Lung (tissue), 12 donors: ENCODE results near the gene FMO5. TPM values are rescaled to one million over a fixed set of nuclear protein-coding genes. Genes with fewer than 3 reads are reported as not detected.
A peak's percentile ranks its signal among the peaks of the same experiment; 100 is the strongest.
"Not testable (repeated sequence)": the region's sequence is repeated elsewhere in the genome, so short reads cannot be mapped to it uniquely, and the experiment has no call there.

ENCODE experiments used
- ATAC-seq: fragments of 200-7000 bp; cut with Tn5 transposase; one replicate; pipeline ENCODE4 v1.9.1; 2020; ENCODE audit warnings: moderate number of reproducible peaks; ENCODE audit not compliant: insufficient read depth, low FRiP score
- DNase-seq, 3 donors: peaks; one replicate each; pipeline ENCODE4 v3.0.0-alpha.2; 2013 to 2017
- H3K27ac ChIP-seq, 2 donors: one replicate each; pipeline ENCODE4 v1.5.1; 2013; ENCODE audit warnings: mild to moderate bottlenecking in 2 of 2, moderate library complexity in 2 of 2, control low read depth in 1 of 2, inconsistent platforms in 1 of 2, low read depth in 1 of 2, low read length in 1 of 2
- H3K27me3 ChIP-seq, 3 donors: one replicate each; pipeline ENCODE4 v1.5.1; 2013; ENCODE audit warnings: low read length in 2 of 3; ENCODE audit not compliant: control insufficient read depth in 3 of 3, insufficient read depth in 3 of 3
- H3K36me3 ChIP-seq, 4 donors: one replicate each; pipeline ENCODE4 v1.5.1; 2013; ENCODE audit warnings: low read length in 4 of 4, mild to moderate bottlenecking in 1 of 4, moderate library complexity in 1 of 4; ENCODE audit not compliant: control insufficient read depth in 4 of 4, insufficient read depth in 4 of 4
- H3K4me1 ChIP-seq, 5 donors: one replicate each; pipeline ENCODE4 v1.5.1; 2013; ENCODE audit warnings: low read length in 5 of 5, mild to moderate bottlenecking in 2 of 5, moderate library complexity in 1 of 5; ENCODE audit not compliant: control insufficient read depth in 5 of 5, insufficient read depth in 5 of 5
- H3K4me3 ChIP-seq: one replicate; pipeline ENCODE4 v1.5.1; 2013; ENCODE audit warnings: mild to moderate bottlenecking, control low read depth, moderate library complexity
- H3K9ac ChIP-seq, 2 donors: one replicate each; pipeline ENCODE4 v1.5.1; 2013; ENCODE audit warnings: low read length in 2 of 2, control low read depth in 1 of 2; ENCODE audit not compliant: insufficient read depth in 1 of 2
- H3K9me3 ChIP-seq, 4 donors: one replicate each; pipeline ENCODE4 v1.5.1; 2013; ENCODE audit warnings: low read length in 3 of 4, mild to moderate bottlenecking in 1 of 4, moderate library complexity in 1 of 4; ENCODE audit not compliant: control insufficient read depth in 4 of 4, insufficient read depth in 3 of 4
- CTCF ChIP-seq: IDR thresholded peaks from 2 replicates; pipeline ENCODE4 v1.5.1; 2012; ENCODE audit warnings: mild to moderate bottlenecking; ENCODE audit errors: control extremely low read depth, extremely low read depth
- WGBS, 2 donors: extraction: QIAGEN DNeasy Blood & Tissue Kit; methylation state at CpG; one replicate each; pipeline ENCODE4 v1.1.7; 2013; 5-methylcytosine and 5-hydroxymethylcytosine counted together
- polyA plus RNA-seq, 2 donors: library from polyadenylated mRNA; stranded (reverse); fragments of 200-250 nt; gene quantifications; one replicate each; pipeline ENCODE4 v1.2.1, GENCODE V29; 2013
- total RNA-seq, 2 donors: library from RNA; depleted of rRNA in 1 of 2; stranded (reverse); fragments of >200 nt in 1 of 2; gene quantifications; one replicate each; pipeline ENCODE4 v1.2.1, GENCODE V29; 2014 to 2021
- donor health status: control.
- donor health status: control.
- donor health status: Bipolar disorder and iron deficiency.
- donor health status: healthy.
- donor health status: DM: yes; HTN: yes; CAD: no.

Gene FMO5
- total and polyA plus RNA-seq, 4 donors = 10.4 to 78.6 (median 28.2) TPM

- Histone ChIP-seq H3K9me3 (peaks cover 0 to 3% (median 0%) of the 10 kb centered on the region in 4 donors), H3K27me3 (no peaks in the 10 kb centered on the region), H3K9ac (no peak overlapping the region), H3K4me1 (peaks cover 0 to 10% (median 0%) of the 10 kb centered on the region in 5 donors), H3K27ac (peak overlapping the region in 1 of 2 donors; percentile 4), H3K36me3 (no peaks in the 10 kb centered on the region), H3K4me3 (no peak overlapping the region)
- ATAC-seq (no peak), DNase-seq (no peak)
- no peak for TF ChIP-seq CTCF
- WGBS, 2 donors = 50 to 75% methylated on average over 2 of the region's 2 CpGs
Measured at GRCh38 chr1:147236448-147236847, 11.3 kb upstream of the FMO5 start.

GRCh38 chr1:147235822-147236221 lies 10.7 kb upstream of the FMO5 start:
- Histone ChIP-seq H3K9me3 (peaks cover 0 to 3% (median 0%) of the 10 kb centered on the region in 4 donors), H3K4me3 (no peak overlapping the region), H3K27me3 (no peaks in the 10 kb centered on the region), H3K4me1 (peaks cover 0 to 10% (median 0%) of the 10 kb centered on the region in 5 donors), H3K36me3 (no peaks in the 10 kb centered on the region), H3K9ac (no peak overlapping the region), H3K27ac (no peak overlapping the region)
- DNase-seq (no peak), ATAC-seq (no peak)
- WGBS, 2 donors = 98 to 100% methylated on average over 1 of the region's 1 CpG
- TF ChIP-seq CTCF = no peak

- 75 to 92% methylated on average over 7 of the region's 8 CpGs for WGBS, 2 donors
- not testable (repeated sequence) for H3K9ac ChIP-seq
Measured at GRCh38 chr1:147233903-147234302, 8.8 kb upstream of the FMO5 start.

GRCh38 chr1:147231032-147231431 lies 5.9 kb upstream of the FMO5 start:
- not testable (repeated sequence) for H3K36me3 ChIP-seq, H3K9ac ChIP-seq, H3K27ac ChIP-seq, DNase-seq, H3K9me3 ChIP-seq, ATAC-seq, H3K4me3 ChIP-seq, H3K4me1 ChIP-seq, H3K27me3 ChIP-seq
- WGBS, 2 donors = 84 to 89% methylated on average over 5 of the region's 5 CpGs

More at GRCh38 chr1:147233903-147234302, 8.8 kb upstream of the FMO5 start:
- DNase-seq, ATAC-seq, H3K36me3 ChIP-seq, H3K27me3 ChIP-seq, H3K27ac ChIP-seq, H3K4me1 ChIP-seq, H3K9me3 ChIP-seq, H3K4me3 ChIP-seq: not testable (repeated sequence)
